K562 (cell line): ENCODE data around the gene TMEM200B. TPM values are rescaled to one million over a fixed set of nuclear protein-coding genes. Genes with fewer than 3 reads are reported as not detected.

Experiments
- ATAC-seq: fragments of 200-7000 bp; cut with Tn5 transposase; 3 replicates; pipeline ENCODE4 v1.9.1; 2020; ENCODE audit warnings: moderate library complexity
- BruUV-seq: library from RNA; stranded (reverse); fragments of 400-500 nt; replicated peaks from 2 replicates; lab custom pipeline; 2021; lab: Mats Ljungman, UMichigan
- CTCF ChIA-PET: fragments of 300-600 bp; formaldehyde crosslinking; extraction: SDS; loops from one replicate; lab custom pipeline; 2021; ENCODE audit warnings: low intra/inter-chr PET ratio; lab: Yijun Ruan, JAX
- POLR2A ChIA-PET: fragments of 300-600, 350-650 bp; sonication (Branson Sonifier 250); formaldehyde crosslinking; extraction: SDS; loops from one replicate; lab custom pipeline; 2021; ENCODE audit warnings: antibody characterized with exemption, inconsistent platforms; lab: Yijun Ruan, JAX
- DNase-seq, 4 experiments: peaks; one replicate each; pipeline versions ENCODE4 v3.0.0 to v3.0.0-alpha.2; 2011 to 2018; ENCODE audit warnings: low spot score in 3 of 4, mixed read lengths in 3 of 4; ENCODE audit errors: extremely low read depth in 1 of 4
- FAIRE-seq: peaks from 2 replicates; lab custom pipeline; 2011; peaks lifted over from hg19 to GRCh38; lab: Jason Lieb, UNC
- H2AFZ ChIP-seq: 2 replicates; pipeline ENCODE4 v1.6.0; 2011; ENCODE audit warnings: low read depth, low read length, control low read depth, inconsistent platforms
- H3K27ac ChIP-seq: fragments of 200-600 bp; 3 replicates; pipeline ENCODE4 v1.8.0; 2011; ENCODE audit warnings: low read depth, mild to moderate bottlenecking, control low read depth, inconsistent platforms, low read length, moderate library complexity, mixed read lengths; ENCODE audit errors: extremely low read depth
- H3K27me3 ChIP-seq, 2 experiments: fragments of 300-600 bp in 1 of 2; 2 replicates in 1 of 2; 3 replicates in 1 of 2; pipeline versions ENCODE4 v1.6.0 to v1.8.0; 2011; ENCODE audit warnings: inconsistent platforms in 2 of 2, low read length in 2 of 2, mild to moderate bottlenecking in 1 of 2, mixed read lengths in 1 of 2, moderate library complexity in 1 of 2; ENCODE audit not compliant: control insufficient read depth in 2 of 2, insufficient read depth in 2 of 2
- H3K36me3 ChIP-seq: fragments of 300-600 bp; 3 replicates; pipeline ENCODE4 v1.8.0; 2011; ENCODE audit warnings: mild to moderate bottlenecking, low read length, inconsistent platforms; ENCODE audit not compliant: control insufficient read depth, insufficient read depth
- H3K4me1 ChIP-seq, 2 experiments: fragments of 200-600 bp in 1 of 2; replicated peaks in 1 of 2; 2 replicates in 1 of 2; 3 replicates in 1 of 2; pipeline versions ENCODE4 v1.5.1 to v1.8.0; 2011; ENCODE audit warnings: inconsistent platforms in 2 of 2, low read length in 2 of 2, mild to moderate bottlenecking in 1 of 2, mixed read lengths in 1 of 2, moderate library complexity in 1 of 2; ENCODE audit not compliant: control insufficient read depth in 2 of 2, insufficient read depth in 2 of 2
- H3K4me2 ChIP-seq: 2 replicates; pipeline ENCODE4 v1.6.1; 2011; ENCODE audit warnings: low read length, control low read depth, inconsistent platforms, mixed read lengths; ENCODE audit not compliant: insufficient read depth
- H3K4me3 ChIP-seq: fragments of 200-600 bp; sonication (generic), shearing (Covaris generic); 2 replicates; pipeline ENCODE4 v1.5.1; 2016; ENCODE audit warnings: control low read depth, inconsistent platforms
- H3K79me2 ChIP-seq: fragments of 200-600 bp; 3 replicates; pipeline ENCODE4 v1.8.0; 2011; ENCODE audit warnings: low read length, inconsistent platforms; ENCODE audit not compliant: control insufficient read depth, insufficient read depth
- H3K9ac ChIP-seq, 2 experiments: 2 replicates each; pipeline versions ENCODE4 v1.6.0 to v1.6.1; 2011; ENCODE audit warnings: low read depth in 2 of 2, low read length in 2 of 2, control low read depth in 1 of 2, inconsistent platforms in 1 of 2, mild to moderate bottlenecking in 1 of 2, mixed read lengths in 1 of 2; ENCODE audit not compliant: insufficient read depth in 1 of 2
- H3K9me1 ChIP-seq: one replicate; pipeline ENCODE4 v1.6.0; 2011; ENCODE audit warnings: inconsistent platforms, mild to moderate bottlenecking, low read length, moderate library complexity; ENCODE audit not compliant: control insufficient read depth, insufficient read depth
- H3K9me3 ChIP-seq: replicated peaks from 2 replicates; pipeline ENCODE4 v1.5.1; 2011; ENCODE audit warnings: low read depth, low read length, inconsistent platforms; ENCODE audit not compliant: control insufficient read depth, insufficient read depth
- H4K20me1 ChIP-seq: replicated peaks from 2 replicates; pipeline ENCODE4 v1.6.1; 2011; ENCODE audit warnings: low read length, inconsistent platforms, mixed read lengths; ENCODE audit not compliant: control insufficient read depth, insufficient read depth
- C11orf30 ChIP-seq: fragments of 450-650 bp; IDR thresholded peaks from 2 replicates; pipeline ENCODE4 v1.6.1; 2016; ENCODE audit warnings: low read depth, mild to moderate bottlenecking
- CHCHD3 ChIP-seq: fragments of 250-450 bp; sonication (Bioruptor Pico); IDR thresholded peaks from 2 replicates; pipeline ENCODE4 v2.1.2; 2022; ENCODE audit warnings: mild to moderate bottlenecking
- GABPB1 ChIP-seq: sonication (generic); formaldehyde crosslinking; IDR thresholded peaks from 2 replicates; pipeline ENCODE4 v1.8.0; 2022; ENCODE audit warnings: mild to moderate bottlenecking, missing genetic modification reagents
- HBP1 ChIP-seq: fragments of 450-650 bp; formaldehyde crosslinking; IDR thresholded peaks from 2 replicates; pipeline ENCODE4 v1.4.0; 2022; ENCODE audit warnings: missing genetic modification characterization
- IRF1 ChIP-seq: sonication (generic); formaldehyde crosslinking; IDR thresholded peaks from 2 replicates; pipeline ENCODE4 v1.8.0; 2022; ENCODE audit warnings: missing genetic modification reagents, mild to moderate bottlenecking, borderline replicate concordance
- NFIX ChIP-seq: fragments of 250-450 bp; sonication (Bioruptor Pico); IDR thresholded peaks from 2 replicates; pipeline ENCODE4 v1.4.0; 2020; ENCODE audit warnings: low read depth, mild to moderate bottlenecking, moderate library complexity
- SMAD2 ChIP-seq: fragments of 150-350 bp; IDR thresholded peaks from 2 replicates; pipeline ENCODE4 v1.6.1; 2014; ENCODE audit warnings: low read depth, mild to moderate bottlenecking, low read length
- SNIP1 ChIP-seq: fragments of 450-650 bp; IDR thresholded peaks from 2 replicates; pipeline ENCODE4 v1.7.1; 2017; ENCODE audit warnings: low read depth, mild to moderate bottlenecking
- THRB ChIP-seq: fragments of 450-650 bp; formaldehyde crosslinking; conservative IDR thresholded peaks from 2 replicates; pipeline ENCODE4 v1.4.0; 2022; ENCODE audit warnings: mild to moderate bottlenecking, missing genetic modification characterization
- ZBTB26 ChIP-seq: fragments of 450-650 bp; formaldehyde crosslinking; IDR thresholded peaks from 2 replicates; pipeline ENCODE4 v1.4.0; 2022; ENCODE audit warnings: missing genetic modification characterization
- ZMIZ1 ChIP-seq, 2 experiments: fragments of 150-350 bp in 1 of 2; IDR thresholded peaks; 2 replicates each; pipeline ENCODE4 v1.6.1; 2012 to 2016; ENCODE audit warnings: low read depth in 2 of 2, low read length in 2 of 2, mild to moderate bottlenecking in 1 of 2, moderate library complexity in 1 of 2
- ZNF282 ChIP-seq: sonication (generic); formaldehyde crosslinking; IDR thresholded peaks from 2 replicates; pipeline ENCODE4 v1.8.1; 2023; ENCODE audit warnings: missing genetic modification reagents
- ZNF766 ChIP-seq: fragments of 200-800 bp; sonication (Bioruptor generic); conservative IDR thresholded peaks from 2 replicates; pipeline ENCODE4 v1.6.1; 2016; ENCODE audit warnings: missing genetic modification characterization, missing compliant biosample characterization
- WGBS: fragments of 100-300 bp; shearing (Covaris generic); methylation state at CpG from one replicate; pipeline ENCODE4 v1.1.6; 2016; ENCODE audit warnings: low coverage, mixed read lengths; ENCODE audit not compliant: insufficient coverage; ENCODE audit errors: missing lambda C conversion rate; 5-methylcytosine and 5-hydroxymethylcytosine counted together
- in situ Hi-C: fragments of 300-500 bp; cut with MboI; formaldehyde crosslinking; loops from 4 replicates; pipeline ENCODE4 v1.15.0; 2018; ENCODE audit warnings: inconsistent platforms, mixed read lengths
- intact Hi-C: fragments of 100-400 bp; cut with micrococcal nuclease; formaldehyde crosslinking; loops from 2 replicates; pipeline ENCODE4 v1.14.2; 2022
- polyA plus RNA-seq, 8 experiments: library from polyadenylated mRNA; depleted of rRNA in 4 of 8; stranded (reverse) in 5 of 8; unstranded in 3 of 8; fragments of >200 nt; fragmentation: Nextera tagmentation in 2 of 8; fragmentation: Illumina TruSeq in 1 of 8; extraction: Ambion mirVana in 2 of 8; extraction: Trizol in 1 of 8; gene quantifications; 2 replicates each; pipeline versions ENCODE4 v1.2.1 to v1.2.3, GENCODE V29; 2011 to 2014; ENCODE audit warnings: inconsistent platforms in 1 of 8, missing spikeins in 1 of 8
- total RNA-seq, 7 experiments: library from RNA; depleted of rRNA in 6 of 7; stranded (reverse); fragments of >200 nt in 6 of 7; fragmentation: Illumina TruSeq in 2 of 7; extraction: Trizol in 2 of 7; gene quantifications; 2 replicates each; pipeline versions ENCODE4 v1.2.1 to v1.2.3, GENCODE V29; 2011 to 2021; ENCODE audit warnings: low replicate concordance in 1 of 7

TMEM200B gene
- total and polyA plus RNA-seq, 9 of the 15 experiments (the other 6 are each of a cell fraction or from before 2014, with no cell fraction given): 0.04 to 0.35 (median 0.10) TPM; not detected in 1

- Histone ChIP-seq H2AFZ (no peak overlapping the region), H3K79me2 (peaks cover 53% of the 10 kb centered on the region), H3K9ac (no peak overlapping the region), H4K20me1 (no peaks in the 10 kb centered on the region), H3K4me3 (no peak overlapping the region), H3K4me2 (no peak overlapping the region), H3K4me1 (peaks cover 17 to 20% of the 10 kb centered on the region in 2 experiments), H3K9me1 (no peaks in the 10 kb centered on the region), H3K27ac (no peak overlapping the region), H3K27me3 (no peaks in the 10 kb centered on the region), H3K9me3 (no peaks in the 10 kb centered on the region), H3K36me3 (peaks cover 93% of the 10 kb centered on the region)
- 91% methylated on average over 8 of the region's 8 CpGs for WGBS
- POLR2A ChIA-PET: interaction anchor here (1.2 to 1.5 kb wide), 3 partner anchors 9 to 22 kb away, joined by 3 to 6 read pairs (median 3); no protein-coding TSS in a partner anchor
- no TSS peak for BruUV-seq
- no peak for ATAC-seq
- CTCF ChIA-PET: no interaction called here
- no peak for DNase-seq
- in situ Hi-C loops: no loop called here
- FAIRE-seq: no peak
- intact Hi-C loops: no loop called here
- TF ChIP-seq HBP1 (CRISPR knock-in tag) (no peak), THRB (no peak), SMAD2 (no peak), ZNF282 (CRISPR knock-in tag) (0 out of 2 replicates have a peak, but pooled peaks have one; percentile 35), CHCHD3 (CRISPR knock-in tag) (no peak), SNIP1 (no peak), C11orf30 (no peak), ZNF766 (no peak), NFIX (no peak), ZBTB26 (CRISPR knock-in tag) (no peak), ZMIZ1 (IDR thresholded peaks at IDR 0.05; ENCODE audit: low read depth in 2 of 2, low read length in 2 of 2) (no peak), GABPB1 (CRISPR knock-in tag) (no peak), IRF1 (CRISPR knock-in tag) (no peak)
These were observed 28.5 kb upstream of the TMEM200B start for GRCh38 chr1:29152046-29152805.
